Endothelial cell (in vitro differentiated cells): ENCODE data around the gene GDF9. TPM values are rescaled to one million over a fixed set of nuclear protein-coding genes. Genes with fewer than 3 reads are reported as not detected.

Experiments used
- DNase-seq: peaks from one replicate; pipeline ENCODE4 v3.0.0; 2021; ENCODE audit warnings: low spot score
- H3K27ac Mint-ChIP-seq: one replicate; pipeline ENCODE4 v1.8.0; 2021; ENCODE audit warnings: mixed read lengths, inconsistent platforms; ENCODE audit not compliant: unreplicated experiment
- H3K27me3 Mint-ChIP-seq: one replicate; pipeline ENCODE4 v1.8.0; 2021; ENCODE audit warnings: mild to moderate bottlenecking, moderate library complexity, mixed read lengths, inconsistent platforms; ENCODE audit not compliant: unreplicated experiment
- H3K36me3 Mint-ChIP-seq: one replicate; pipeline ENCODE4 v1.8.0; 2021; ENCODE audit warnings: mild to moderate bottlenecking, low read depth, mixed read lengths, inconsistent platforms; ENCODE audit not compliant: unreplicated experiment
- H3K4me1 Mint-ChIP-seq: one replicate; pipeline ENCODE4 v1.8.0; 2021; ENCODE audit warnings: mild to moderate bottlenecking, mixed read lengths, inconsistent platforms; ENCODE audit not compliant: unreplicated experiment
- H3K4me3 Mint-ChIP-seq: one replicate; pipeline ENCODE4 v1.8.0; 2021; ENCODE audit warnings: mild to moderate bottlenecking, mixed read lengths, inconsistent platforms; ENCODE audit not compliant: unreplicated experiment
- H3K9me3 Mint-ChIP-seq: one replicate; pipeline ENCODE4 v1.8.0; 2021; ENCODE audit warnings: mixed read lengths, inconsistent platforms; ENCODE audit not compliant: unreplicated experiment
- CTCF ChIP-seq: fragments of 200-600 bp; sonication (generic); IDR thresholded peaks from one replicate; pipeline ENCODE4 v1.5.0; 2021; ENCODE audit warnings: antibody characterized with exemption; ENCODE audit not compliant: unreplicated experiment
- total RNA-seq: library from RNA; stranded (reverse); fragmentation: NEBNext Ultra II Directional; extraction: Animal tissue kit (Norgen Biotek cat#: 25700); gene quantifications from one replicate; pipeline ENCODE4 v1.2.1, GENCODE V29; 2021; ENCODE audit not compliant: unreplicated experiment

Gene GDF9
- total RNA-seq, 1 donor from 2014 or later, result 0.33 TPM

GRCh38 chr5:132849347-132849746, 16.9 kb downstream of the GDF9 start:
- Mint-ChIP-seq H3K27me3 (peaks cover 4% of the 10 kb centered on the region), H3K9me3 (no peaks in the 10 kb centered on the region), H3K36me3 (no peaks in the 10 kb centered on the region), H3K27ac (no peak overlapping the region), H3K4me3 (no peak overlapping the region), H3K4me1 (peaks cover 5% of the 10 kb centered on the region)
- no peak for DNase-seq
- TF ChIP-seq CTCF, result no peak

- Mint-ChIP-seq H3K27ac (no peak overlapping the region), H3K4me1 (no peaks in the 10 kb centered on the region), H3K4me3 (no peak overlapping the region), H3K9me3 (no peaks in the 10 kb centered on the region), H3K27me3 (peaks cover 4% of the 10 kb centered on the region), H3K36me3 (no peaks in the 10 kb centered on the region)
- no peak for TF ChIP-seq CTCF
- DNase-seq, result no peak
These were observed 18.0 kb downstream of the GDF9 start for GRCh38 chr5:132848270-132848669.

- H3K27ac Mint-ChIP-seq, result no peak overlapping the region
- peaks cover 29% of the 10 kb centered on the region for H3K4me1 Mint-ChIP-seq
- peaks cover 2% of the 10 kb centered on the region for H3K27me3 Mint-ChIP-seq
- no peaks in the 10 kb centered on the region for H3K9me3 Mint-ChIP-seq
- H3K36me3 Mint-ChIP-seq, result no peaks in the 10 kb centered on the region
- no peak for TF ChIP-seq CTCF
- DNase-seq, result no peak
- H3K4me3 Mint-ChIP-seq, result no peak overlapping the region
These were observed 25.0 kb downstream of the GDF9 start for GRCh38 chr5:132841305-132841704.

- peaks cover 31% of the 10 kb centered on the region for H3K4me1 Mint-ChIP-seq
- peaks cover 2% of the 10 kb centered on the region for H3K27me3 Mint-ChIP-seq
- H3K4me3 Mint-ChIP-seq, result no peak overlapping the region
- no peak for TF ChIP-seq CTCF
- no peaks in the 10 kb centered on the region for H3K9me3 Mint-ChIP-seq
- no peaks in the 10 kb centered on the region for H3K36me3 Mint-ChIP-seq
- peak overlapping the region; percentile 91 for H3K27ac Mint-ChIP-seq
- DNase-seq, result no peak
These were observed 25.4 kb downstream of the GDF9 start for GRCh38 chr5:132840896-132841295.

GRCh38 chr5:132840313-132840712, 26.0 kb downstream of the GDF9 start:
- H3K9me3 Mint-ChIP-seq, result no peaks in the 10 kb centered on the region

More at GRCh38 chr5:132840313-132840712, 26.0 kb downstream of the GDF9 start:
- no peak for DNase-seq
- Mint-ChIP-seq H3K27me3 (no peaks in the 10 kb centered on the region), H3K36me3 (no peaks in the 10 kb centered on the region), H3K27ac (peak overlapping the region; percentile 91), H3K4me1 (peaks cover 31% of the 10 kb centered on the region), H3K4me3 (no peak overlapping the region)
- TF ChIP-seq CTCF, result no peak
